GM18873 (cell line): ENCODE data around the gene RUNDC3A.
"Not testable (repeated sequence)": the region's sequence is repeated elsewhere in the genome, so short reads cannot be mapped to it uniquely, and the experiment has no call there.

Experiments used
- ATAC-seq: cut with Tn5 transposase; IDR thresholded peaks from one replicate; pipeline ENCODE4 v1.9.1; 2021; ENCODE audit warnings: mild to moderate bottlenecking, moderate library complexity, moderate number of reproducible peaks; ENCODE audit not compliant: unreplicated experiment, low FRiP score

The RUNDC3A gene

DNA sequence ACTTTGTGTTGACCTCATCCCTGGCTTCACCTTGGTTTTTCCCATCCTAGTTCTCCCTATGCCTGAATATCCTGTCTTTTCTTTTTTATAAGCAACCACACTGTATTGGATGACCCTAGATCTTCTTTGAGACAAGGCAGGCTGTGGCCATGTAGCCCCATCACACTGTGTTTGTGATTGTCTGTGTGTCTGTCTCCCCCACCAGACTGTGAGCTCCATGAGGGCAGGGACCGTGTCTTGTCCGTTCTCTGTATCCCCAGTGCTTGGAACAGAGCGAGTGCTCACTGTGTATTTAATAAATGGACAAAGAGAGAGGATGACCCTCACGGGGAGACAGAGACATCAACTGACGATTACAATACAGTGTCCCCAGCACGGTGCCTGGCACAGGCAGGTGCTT is 9.1 kb downstream of the RUNDC3A start:
- no peak for ATAC-seq

DNA sequence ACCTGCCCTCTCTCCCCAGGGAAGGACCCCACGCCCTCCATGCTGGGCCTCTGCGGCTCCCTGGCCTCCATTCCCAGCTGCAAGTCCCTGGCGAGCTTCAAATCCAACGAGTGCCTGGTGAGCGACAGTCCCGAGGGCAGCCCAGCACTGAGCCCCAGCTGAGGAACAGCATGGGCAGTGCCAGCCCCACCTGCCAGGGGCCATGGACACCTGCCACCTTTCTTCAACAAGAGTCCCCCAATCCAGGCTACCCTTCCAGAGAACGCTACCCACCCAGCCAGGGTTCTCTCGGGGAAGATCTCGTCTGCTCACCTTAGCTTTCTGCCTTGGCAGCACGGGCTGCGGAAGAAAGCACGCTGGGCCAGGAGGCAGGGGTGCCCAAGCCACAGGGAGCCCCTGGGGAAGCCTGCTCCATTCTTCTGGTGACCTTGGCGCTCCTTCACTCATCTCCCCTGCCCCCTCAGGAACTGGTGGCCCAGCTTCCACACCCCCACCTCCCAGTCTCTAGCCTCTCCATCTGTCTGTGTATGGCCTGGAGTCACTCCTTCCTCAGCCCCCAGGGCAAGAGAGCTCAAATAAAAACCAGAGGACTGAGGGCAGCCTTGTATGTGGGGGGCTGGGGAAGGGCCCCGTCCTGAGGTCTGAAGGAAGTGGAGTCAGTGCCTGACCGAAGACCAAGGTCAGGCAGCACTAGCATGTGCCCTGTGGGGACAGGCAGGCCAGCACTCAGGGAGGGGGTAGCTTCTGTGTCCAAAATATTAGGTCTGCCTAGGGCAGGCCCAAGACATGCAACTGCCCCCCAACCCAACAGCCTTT is 9.9 kb downstream of the RUNDC3A start:
- ATAC-seq = no peak

DNA sequence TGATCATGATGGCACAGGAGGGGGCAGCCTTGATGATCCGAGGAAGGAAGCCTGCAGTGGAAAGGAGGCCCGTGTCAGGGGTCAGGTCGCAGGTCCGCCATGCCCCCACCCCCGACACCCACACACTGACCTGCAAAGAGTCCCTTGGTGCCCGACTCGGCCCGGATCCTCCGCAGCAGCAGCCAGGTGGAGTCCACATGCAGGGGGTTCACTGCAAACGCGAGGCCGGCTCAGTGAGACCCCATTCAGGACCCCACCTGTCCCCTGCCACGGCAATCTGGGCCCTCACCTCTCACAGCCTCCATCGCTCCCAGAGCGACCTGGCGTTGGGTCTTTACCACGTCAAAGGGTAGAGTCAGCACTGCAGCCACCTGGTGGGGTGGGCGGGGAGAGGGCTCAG is 11.7 kb downstream of the RUNDC3A start:
- ATAC-seq = no peak

DNA sequence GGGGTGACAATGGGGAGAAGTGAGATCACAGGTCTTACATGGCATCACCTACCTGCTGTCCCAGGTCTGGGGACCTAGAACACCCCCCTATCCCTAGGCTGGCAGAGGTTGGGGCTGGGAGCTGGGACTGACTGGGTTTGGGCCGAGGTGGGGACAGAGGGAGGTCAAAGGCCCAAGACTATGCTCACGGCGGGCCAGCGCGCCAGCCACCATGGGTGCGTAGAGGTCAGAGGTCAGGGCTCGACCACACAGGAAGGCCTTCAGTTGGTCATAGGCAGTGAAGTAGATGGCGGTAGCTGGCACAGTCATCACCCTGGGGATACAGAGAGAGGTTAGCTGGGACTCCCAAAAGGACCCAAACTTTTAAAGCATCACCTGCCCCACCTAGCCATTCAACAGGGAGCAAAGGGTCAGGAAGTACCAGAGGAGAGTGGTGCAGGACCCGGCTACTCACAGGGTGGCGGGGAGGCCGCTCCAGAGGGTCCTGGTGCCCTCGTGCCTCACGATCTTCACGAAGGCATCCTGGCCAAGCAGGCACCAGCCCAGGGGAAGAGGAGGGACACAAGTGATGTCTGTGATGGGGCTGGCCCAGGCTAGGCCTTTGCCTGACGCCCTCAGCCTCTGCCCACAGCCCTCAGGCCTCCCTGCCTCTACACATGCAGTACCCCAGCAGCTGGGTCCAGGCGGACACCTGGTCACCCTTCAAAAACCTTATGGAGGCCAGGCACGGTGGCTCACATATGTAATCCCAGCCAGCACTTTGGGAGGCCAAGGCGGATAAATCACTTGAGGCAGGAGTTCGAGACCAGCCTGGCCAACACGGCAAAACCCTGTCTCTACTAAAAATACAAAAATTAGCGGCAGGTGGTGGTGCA is 13.1 kb downstream of the RUNDC3A start:
- no peak for ATAC-seq

DNA sequence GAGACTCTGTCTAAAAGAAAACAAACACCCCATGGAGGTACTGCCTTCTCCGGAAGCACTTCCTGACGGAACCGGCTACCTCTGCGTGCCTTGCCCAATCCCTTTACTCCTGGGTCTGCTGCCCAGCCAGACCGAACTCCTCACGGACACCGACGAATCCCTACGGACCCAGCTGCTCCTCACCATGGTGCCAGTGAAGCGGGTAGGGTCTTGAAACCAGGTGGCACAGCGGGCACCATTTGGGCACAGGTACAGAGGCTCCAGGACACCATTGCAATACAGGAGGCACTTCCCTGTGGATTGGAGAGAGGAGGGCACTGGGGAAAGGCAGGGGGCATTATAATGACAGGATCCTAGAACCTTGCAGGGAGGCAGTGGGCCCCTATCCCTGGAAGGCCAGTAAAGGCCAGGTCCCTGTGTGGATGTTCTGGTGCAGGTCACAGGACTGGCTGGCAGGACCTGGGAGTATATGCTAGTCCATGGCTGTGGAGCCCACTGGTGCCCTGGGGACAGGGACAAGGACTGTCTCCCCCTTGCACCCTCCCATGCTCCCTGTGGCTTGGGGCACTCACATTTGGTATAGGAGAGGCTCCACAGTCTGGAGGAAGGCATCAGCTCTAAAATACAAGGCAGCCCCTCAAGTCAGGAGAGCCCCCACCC is 14.0 kb downstream of the RUNDC3A start:
- no peak for ATAC-seq

DNA sequence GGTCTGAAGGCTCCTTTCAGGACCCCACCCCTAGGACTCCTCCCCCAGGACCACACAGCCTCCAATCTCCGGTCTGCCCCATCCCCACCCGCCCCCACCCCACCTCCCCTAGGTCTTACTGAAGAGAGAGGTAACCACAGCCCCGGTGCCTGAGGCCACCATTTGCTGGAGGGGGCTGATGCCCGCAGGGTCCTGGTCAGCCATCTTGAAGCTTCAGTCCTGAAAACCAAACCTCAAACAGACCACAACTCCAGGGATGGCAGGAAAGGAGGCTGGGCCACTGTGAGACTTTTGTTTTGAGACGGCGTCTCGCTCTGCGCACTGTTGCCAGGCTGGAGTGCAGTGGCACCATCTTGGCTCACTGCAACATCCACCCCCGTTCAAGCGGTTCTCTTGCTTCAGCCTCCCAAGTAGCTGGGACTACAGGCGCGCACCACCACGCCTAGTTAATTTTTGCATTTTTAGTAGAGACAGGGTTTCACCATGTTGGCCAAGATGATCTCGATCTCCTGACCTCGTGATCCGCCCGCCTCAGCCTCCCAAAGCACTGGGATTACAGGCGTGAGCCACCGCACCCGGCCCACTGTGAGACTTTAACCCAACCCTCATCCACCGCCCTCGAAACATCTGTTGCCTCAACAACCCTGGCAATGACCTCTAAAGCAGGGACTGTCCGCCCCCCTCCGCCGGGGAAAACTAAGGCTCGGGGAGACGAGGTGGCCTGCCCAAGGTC is 15.1 kb downstream of the RUNDC3A start:
- no peak for ATAC-seq

DNA sequence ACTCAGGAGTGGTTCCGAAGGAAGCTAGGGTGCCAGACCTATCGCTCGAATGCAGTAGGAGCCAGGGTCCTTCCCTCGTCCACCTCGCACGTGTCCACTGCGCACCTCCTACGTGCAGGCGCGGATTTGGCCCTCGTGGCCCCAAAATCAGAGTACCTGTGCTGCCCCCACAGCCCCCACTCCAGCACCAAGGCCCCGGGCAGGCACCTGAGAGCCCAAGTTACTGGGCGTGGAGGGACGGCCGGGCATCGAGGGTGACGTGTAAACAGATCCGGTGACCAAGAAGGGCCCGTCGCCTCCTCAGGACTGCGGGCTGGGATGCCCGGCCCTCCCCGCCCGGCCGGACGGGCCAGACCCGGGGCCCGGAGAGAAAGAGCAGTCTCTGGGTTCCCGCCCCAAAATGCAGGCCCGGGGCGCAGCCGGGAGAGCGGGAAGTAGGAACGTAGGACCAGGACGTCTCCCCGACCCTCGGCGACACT is 15.7 kb downstream of the RUNDC3A start:
- peak; percentile 3 for ATAC-seq

DNA sequence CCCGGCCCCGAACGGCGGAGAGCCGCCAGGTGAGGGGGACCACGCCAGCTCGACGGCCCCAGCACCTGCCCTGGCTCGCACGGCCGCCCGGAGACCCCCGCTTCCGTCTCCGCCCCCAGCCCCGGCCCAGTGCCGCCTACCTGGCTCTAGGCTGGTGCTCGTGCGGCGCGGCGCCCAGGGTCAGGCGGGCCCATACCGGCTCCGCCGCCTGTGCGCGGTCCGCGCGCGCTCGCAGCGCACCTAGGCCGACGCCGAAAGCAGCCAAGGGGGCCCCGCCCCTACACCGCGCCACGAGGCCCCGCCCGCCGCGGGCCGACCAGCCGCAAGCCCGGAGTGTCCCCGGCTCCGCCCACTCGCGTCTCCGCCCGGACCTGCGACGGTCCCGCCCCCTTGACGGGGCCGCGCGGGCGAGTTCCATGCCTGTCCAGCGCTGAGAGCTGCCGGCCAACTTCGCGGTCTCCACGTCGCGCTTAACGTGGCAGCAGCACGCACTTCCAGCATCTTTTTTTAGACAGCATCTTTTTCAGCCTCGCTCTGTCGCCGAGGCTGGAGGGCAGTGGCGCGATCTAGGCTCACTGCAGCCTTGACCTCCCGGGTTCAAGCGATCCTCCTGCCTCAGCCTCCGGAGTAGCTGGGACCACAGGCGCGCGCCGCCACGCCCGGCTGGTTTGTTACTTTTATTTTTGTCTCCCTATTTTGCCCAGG is 16.3 kb downstream of the RUNDC3A start, which contains the start of gene SLC25A39:
SLC25A39 (minus strand) TSS at position 253 of the 705 bp plus-strand sequence. CDS start 1,261 bp downstream, outside the sequence.
- peak; percentile 61 for ATAC-seq

DNA sequence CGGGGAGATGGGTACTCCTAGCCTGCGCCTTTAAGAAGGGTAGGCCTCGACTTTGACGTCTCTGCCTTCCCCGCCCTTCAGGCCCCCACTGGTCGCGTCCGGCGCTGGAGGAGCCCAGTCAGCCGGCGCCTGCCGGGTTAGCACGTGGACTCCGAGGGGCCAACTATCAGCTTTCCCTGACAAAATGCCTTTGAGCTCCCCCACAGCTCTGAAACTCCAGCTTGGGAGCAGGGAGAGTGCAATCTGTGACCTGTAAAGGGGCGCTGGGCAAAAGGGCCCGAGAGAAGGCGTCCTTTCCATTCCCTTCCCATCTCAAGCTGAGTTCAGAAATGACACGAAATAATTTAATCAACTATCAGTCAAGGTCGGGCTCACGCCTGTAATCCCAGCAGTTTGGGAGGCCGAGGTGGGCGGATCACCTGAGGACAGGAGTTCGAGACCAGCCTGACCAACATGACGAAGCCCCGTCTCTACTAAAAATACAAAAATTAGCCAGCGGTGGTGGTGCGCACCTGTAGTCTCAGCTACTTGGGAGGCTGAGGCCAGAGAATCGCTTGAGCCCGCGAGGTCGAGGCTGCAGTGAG is 18.6 kb downstream of the RUNDC3A start:
- peak; percentile 38 for ATAC-seq

DNA sequence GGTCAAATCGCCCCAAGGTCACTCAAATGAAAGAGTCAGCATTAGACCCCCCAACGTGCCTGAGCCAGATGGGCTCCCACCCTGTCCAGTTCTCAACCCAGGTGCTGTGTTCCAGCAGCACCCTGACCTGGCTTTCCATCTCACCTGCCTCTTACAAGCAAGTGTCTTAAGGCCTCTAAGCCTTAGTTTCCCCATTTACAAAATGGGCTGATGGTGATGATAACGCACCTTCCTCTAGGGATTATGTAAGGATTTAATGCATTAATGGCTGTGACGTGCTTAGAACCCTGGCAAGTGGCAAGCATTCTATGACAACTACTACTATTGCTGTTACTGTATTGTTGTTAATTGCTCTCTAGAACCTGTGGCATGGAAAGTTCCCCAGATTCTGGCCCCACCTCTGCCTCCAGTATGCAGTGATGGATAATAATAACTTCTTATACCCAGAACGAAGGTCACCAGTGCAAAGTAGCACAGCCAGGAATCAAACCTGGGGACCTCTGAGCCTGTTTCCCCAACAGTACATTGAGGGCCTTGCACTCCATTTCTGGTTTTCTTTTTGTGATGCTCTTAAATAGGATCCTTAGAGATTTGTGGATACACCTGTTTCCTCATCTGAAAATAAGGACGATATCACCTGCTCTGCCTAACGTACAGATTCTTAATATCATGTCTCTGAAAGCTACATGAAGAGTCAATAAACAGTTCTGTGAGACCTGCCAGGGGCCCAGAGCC is 19.5 kb downstream of the RUNDC3A start:
- ATAC-seq = no peak

DNA sequence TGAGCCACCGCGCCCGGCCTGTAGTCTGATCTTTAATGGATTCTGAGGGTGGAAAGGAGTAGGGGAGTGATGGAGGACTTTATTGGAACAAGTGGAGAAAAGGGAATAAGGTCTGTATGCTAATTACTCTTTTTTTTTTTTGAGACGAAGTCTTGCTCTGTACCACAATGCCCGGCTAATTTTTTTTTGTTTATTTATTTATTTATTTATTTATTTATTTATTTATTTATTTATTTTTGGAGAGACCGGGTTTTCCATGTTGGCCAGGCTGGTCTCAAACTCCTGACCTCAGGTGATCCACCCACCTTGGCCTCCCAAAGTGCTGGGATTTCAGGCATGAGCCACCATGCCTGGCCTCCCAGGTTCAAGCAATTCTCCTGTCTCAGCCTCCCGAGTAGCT is 21.1 kb downstream of the RUNDC3A start:
- not testable (repeated sequence) for ATAC-seq

DNA sequence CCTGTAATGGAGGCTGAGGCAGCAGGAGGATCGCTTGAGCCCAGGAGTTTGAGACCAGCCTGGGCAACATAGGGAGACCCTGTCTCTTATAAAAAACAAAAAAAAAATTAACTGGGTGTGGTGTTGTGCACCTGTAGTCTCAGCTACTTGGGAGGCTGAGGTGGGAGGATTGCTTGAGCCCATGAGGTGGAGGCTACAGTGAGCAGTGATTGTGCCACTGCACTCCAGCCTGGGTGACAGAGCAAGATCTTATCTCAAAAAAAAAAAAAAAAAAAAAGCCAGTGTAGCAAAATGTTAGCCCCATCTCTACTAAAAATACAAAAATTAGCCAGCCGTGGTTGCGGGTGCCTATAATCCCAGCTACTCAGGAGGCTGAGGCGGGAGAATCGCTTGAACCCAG is 21.9 kb downstream of the RUNDC3A start:
- ATAC-seq = not testable (repeated sequence)

DNA sequence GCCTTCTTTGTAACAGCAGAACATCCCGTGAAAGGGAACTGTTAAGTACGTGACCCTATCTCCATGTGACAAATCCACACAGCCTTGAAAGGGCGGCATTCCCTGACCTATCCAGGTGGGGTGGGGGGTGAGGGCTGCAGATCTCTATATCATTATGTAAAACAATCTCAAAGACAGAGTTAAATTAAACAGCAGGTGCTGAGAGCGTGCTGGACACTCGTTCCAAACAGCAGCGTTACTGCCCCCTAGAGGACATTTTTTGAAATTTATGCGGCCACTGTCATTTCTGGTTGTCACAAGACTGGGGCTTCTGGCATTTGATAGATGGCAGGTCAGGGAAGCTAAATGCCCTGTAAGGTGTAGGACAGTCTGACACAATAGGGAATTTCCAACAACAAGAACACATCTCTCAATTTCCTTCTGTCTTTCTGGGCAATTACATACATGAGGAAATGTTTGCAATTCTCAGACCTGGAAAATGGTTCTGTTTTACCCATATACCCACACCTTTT is 22.9 kb downstream of the RUNDC3A start:
- no peak for ATAC-seq

DNA sequence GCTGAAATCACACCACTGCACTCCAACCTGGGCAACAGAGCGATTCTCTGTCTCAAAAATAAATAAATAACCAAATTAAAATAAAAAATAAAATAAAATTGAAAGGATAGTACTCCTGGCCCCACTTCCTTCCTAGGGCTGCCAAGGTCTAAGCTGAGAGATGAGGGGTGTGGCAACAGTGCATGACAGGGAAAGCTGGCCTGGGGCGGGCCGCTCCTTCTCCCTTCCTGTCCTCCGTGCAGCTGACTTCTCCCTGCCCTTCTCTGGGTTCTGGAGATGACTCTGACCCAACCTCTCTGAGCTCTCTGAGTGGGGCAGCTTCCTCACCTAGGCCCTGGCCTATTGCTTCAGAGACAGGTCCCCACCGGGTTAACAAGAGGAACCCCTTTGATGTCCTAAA is 25.0 kb downstream of the RUNDC3A start:
- no peak for ATAC-seq

DNA sequence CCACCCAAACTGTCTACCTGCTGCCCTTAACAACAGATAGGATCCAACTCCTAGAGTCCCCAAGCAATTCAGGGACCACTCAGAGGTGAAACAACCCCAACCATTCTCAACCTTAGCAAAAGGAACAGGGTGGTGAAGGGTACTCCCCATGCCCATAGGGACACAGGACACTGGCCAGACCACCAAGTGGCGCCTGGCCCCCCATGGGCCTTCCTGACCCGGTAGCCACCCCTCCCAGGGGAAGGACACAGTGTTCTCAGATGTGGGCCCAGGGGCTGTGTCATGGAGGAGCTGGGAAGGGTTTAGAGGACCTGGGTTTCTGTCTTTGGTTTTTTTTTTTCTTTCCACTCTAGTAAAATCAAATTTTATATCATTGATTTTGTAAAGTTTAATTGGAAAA is 25.9 kb downstream of the RUNDC3A start:
- no peak for ATAC-seq

DNA sequence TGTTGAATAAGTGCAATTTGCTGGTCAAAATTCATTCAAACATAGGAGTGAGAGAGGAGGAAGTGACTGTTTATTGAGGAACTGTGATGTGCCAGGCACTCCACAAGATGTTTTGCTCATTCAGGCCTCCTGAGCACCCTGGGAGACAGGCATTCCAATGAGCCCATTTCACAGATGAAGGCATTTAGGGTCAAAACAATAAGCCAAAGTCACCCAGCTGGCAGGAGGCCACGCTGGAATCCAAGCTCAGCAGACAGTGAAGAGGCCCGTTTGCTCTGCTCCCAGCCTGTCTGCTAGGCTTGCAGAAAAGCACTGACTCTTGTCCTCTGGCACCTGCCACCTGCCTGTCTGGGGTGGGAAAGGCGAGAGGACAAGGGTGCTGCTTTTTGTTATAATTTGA is 26.3 kb downstream of the RUNDC3A start:
- ATAC-seq = no peak

DNA sequence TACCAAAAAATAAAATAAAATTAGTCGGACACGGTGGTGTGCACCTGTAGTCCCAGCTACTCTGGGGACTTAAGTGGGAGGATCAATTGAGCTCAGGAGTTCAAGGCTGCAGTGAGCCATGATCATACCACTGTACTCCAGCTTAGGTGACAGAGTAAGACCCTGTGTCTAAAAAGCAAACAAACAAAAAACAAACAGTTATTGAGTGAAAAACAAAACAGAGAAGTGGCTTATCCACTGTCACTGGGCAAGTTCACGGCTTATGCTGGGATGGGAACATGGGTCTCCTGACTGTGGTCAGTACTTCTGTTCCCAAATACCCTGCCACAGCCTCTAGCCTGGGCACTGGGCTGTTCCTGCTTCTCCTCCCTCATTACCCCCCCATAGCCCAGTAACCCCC is 27.2 kb downstream of the RUNDC3A start:
- ATAC-seq = no peak

DNA sequence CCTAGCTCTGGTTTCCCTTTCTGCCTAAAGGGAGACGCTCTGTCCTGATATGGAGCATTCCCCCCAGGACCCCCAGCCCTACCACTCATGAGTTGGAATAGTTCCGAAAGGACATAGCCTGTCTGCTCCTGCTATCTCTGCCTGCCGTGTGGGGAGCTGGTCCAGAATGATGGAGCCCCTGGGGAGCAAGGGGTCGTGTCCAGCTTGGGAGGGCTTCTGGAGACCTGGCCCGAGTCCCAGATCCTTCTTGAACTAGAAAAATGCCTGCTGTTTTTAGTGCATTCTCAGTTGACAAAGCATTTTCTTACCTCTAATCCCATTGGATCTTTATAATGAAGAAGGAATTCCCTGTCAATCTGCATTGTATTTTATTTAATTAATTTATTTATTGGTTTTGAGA is 27.6 kb downstream of the RUNDC3A start:
- ATAC-seq = no peak
